AG20443 (cell line): ENCODE data around the gene PXDN.
"Not testable (repeated sequence)": the region's sequence is repeated elsewhere in the genome, so short reads cannot be mapped to it uniquely, and the experiment has no call there.

Experiments
- DNase-seq: peaks from one replicate; pipeline ENCODE4 v3.0.0; 2012; ENCODE audit warnings: low spot score, mixed read lengths

Gene PXDN

DNA sequence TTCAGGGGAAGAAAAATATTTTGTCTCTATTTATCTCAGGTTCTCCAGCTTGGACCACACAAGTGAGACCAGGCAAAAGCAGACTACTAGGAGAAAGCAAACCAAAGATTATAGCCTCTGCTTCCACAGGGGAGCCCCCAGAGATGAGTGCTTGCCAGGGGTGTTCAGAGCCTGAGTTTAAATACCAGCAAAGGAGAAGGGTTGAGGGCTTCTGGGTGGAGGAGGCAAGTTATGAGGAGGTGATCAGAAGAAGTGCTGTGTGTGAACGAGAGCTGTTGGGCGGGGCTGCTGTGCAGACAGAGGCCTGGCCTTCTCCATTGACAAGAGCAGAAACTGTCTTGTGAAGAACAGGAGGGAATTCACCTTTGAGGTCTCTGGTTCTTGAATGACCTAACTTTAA is 32.8 kb upstream of the PXDN start:
- DNase-seq: no peak

DNA sequence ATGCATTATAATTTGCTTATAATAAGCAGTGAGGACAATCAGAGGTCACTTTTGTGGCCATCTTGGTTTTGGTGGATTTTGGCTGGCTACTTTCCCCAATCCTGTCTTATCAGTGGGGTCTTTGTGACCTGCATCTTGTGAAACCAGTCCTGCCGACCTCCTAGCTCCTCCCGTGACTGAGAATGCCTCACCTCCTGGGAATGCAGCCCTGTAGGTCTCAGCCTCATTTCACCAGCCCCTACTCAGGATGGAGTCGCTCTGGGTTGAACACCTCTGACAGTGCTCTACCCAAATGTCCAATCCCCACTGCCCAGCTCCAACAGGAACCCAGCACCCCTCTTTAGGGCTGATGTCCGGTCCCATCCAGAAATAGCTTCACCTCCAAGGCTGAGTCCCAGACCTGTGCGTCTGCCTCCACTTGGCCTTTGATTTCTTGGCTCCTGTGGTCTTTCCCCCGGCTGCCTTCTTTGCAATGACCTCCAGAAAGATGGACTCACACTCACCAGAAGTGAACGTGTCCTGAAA is 31.3 kb upstream of the PXDN start:
- DNase-seq: no peak

DNA sequence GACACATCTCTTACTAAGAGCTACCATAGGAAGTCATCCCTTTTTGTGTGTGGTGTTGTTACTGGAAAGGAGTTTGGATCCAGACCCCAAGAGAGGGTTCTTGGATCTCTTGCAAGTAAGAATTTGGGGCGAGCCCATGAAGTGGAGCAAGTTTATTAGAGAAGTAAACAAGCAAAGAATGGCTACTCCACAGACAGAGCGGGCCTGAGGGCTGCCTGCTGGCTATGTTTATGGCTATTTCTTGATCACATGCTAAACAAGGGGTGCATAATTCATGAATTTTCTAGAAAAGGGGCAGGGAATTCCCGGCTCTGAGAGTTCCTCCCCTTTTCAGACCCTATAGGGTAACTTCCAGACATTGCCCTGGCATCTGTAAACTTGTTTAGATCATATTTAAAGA is 30.6 kb upstream of the PXDN start:
- no peak for DNase-seq

DNA sequence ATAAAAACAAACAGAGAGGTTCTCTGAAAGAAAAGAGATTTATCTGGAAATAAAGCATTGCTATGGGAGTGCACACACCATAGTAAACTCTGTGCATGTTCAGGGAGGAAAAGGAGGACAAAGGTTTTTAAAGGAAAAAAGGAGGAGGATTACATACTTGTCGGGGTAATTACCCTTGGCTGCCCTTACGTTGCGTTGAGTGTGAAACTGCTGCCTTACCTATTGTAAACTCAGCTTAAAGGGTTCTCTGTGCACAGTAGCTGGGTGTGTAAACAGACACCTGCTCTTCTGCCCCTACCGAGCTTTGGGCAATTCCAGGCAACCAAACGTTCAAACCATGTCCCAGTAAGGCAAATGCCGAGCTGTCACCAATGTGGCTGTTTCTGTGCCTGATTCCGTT is 29.6 kb upstream of the PXDN start:
- DNase-seq: no peak

DNA sequence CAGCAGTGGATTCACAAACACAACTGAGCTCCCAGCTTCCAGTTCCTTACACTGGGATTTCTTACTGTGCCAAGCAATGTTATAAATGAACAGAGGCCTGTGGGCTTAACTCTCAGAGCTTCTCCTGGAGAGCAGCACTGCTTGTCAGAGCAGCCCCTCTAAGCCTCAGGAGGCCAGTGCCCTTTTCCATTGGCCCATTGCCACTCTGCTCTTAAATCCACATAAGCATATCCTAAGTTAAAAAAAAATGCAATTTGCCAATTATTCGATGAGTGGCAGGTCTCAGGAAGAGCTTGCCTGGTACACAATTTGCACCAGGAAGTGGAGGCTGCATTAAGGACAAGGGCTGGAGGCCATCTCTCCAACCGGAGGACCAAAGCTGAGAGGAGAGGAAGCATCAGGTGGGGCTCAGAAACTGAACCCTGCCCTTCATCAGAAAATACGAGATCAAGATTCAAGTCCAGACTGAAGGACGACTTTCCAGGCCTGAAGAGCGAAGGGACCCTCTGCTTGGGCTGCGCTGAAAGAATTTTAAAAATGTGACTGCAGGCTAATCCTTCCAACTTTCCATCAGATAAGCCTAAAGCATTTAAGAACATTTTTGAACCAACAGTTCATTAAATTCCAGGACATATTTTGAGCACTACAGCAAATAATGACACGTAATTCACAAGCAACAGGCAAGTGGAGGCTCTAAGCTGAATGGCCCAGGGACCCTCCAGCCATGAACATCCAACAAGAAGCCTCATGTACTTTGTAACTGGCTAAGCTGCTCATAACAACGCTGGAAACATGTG is 28.4 kb upstream of the PXDN start:
- no peak for DNase-seq

DNA sequence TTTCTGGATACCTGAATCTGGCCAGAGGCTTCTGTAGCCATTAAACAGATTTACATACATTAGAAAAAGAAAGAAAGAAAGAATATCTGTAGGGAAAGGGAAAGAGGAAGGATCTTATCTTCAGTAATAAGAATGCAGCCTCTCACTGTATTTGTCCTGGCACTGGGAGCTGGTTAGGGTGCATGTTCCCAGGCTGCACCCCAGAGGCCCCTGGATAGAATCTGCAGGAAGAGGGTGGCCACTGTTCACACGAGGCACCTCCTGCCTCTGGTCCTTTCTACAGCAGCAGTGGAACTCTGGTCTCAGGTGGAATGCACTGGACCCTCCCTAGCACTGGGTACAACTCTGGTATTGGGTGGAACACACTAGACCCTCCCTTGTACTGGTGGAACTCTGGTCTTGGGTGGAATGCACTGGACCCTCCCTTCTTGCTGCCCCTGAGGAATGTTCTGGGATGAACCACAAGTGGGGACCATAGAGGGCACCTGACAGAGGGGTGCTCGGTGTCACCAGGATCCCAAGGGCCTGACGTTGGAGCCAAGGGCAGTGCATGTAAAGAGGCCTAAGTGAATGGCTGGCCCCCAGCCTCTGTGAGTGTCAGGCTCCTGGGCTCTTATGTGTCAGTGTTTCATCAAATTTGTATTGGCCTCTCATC is 27.4 kb upstream of the PXDN start:
- DNase-seq: no peak

DNA sequence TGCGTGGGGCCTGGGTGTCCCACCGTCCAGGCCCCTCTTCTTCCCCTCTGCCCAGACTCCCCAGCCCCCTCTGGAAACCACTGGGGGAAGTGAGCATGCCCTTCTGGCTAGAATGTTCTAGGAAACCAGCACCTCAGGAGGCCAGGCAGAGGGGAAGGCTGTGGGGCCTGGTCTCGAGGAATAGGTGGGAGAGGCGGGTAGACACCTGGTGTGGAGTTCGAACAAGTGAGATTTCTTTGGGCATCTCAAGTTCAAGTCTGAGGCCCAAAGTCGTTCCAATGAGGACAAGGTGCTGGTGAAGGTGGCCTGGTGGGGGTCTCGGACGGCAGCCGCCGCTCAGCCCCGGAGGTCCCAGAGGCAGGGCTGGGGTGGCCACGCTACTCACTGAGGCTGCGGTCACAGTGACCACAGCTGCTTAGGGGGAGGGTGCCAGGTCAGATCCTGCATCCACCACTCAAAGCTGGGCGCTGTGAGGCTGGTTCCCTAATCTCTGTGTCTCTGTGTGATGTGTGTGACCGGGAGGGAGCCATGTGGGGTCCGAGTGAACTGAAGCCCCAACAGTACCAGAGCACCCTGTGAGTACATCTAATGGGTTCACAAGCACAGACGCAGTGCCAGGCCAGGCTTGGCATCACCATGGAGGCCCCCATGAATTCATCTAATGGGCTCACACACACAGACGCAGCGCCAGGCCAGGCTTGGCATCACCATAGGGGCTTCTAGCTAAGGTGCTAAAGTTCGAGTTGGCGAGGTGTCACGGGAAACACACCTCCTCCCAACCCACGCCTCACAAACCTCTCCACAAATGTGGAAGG is 26.5 kb upstream of the PXDN start:
- no peak for DNase-seq

DNA sequence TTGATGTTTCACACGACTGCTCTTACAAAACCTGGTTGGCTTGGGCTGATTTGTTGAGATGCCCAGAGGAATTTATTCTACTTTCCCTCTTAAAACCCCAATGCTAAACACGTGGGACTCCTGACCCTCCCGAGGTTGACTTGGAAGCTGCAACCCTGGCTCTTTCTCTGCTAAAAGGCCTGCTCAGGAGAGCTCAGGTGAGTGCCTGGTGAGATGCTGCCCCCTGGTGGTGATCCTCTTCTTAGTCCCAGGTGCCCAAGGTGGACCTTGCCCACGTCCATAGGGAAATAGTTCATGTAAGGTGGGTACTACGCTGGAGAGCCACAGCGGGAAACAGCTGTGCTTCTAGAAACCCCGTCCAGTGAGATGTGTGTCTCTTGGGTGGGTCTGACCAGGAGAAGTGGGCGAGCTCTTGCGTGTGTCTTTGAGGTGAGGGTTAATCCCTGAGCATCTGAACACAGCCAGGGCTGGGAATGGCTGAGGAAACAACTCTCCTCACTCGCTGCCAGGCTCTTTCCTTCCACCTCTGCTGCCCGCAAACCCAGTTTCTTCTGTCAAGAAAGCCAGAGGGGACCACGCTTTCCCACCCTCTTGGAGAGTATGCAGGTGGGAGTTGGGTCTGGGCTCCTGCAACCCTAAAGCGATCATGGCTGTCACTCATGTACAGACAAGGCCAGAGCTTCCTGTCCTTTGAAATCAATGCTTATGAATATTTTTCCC is 25.5 kb upstream of the PXDN start:
- DNase-seq: peak; percentile 68

DNA sequence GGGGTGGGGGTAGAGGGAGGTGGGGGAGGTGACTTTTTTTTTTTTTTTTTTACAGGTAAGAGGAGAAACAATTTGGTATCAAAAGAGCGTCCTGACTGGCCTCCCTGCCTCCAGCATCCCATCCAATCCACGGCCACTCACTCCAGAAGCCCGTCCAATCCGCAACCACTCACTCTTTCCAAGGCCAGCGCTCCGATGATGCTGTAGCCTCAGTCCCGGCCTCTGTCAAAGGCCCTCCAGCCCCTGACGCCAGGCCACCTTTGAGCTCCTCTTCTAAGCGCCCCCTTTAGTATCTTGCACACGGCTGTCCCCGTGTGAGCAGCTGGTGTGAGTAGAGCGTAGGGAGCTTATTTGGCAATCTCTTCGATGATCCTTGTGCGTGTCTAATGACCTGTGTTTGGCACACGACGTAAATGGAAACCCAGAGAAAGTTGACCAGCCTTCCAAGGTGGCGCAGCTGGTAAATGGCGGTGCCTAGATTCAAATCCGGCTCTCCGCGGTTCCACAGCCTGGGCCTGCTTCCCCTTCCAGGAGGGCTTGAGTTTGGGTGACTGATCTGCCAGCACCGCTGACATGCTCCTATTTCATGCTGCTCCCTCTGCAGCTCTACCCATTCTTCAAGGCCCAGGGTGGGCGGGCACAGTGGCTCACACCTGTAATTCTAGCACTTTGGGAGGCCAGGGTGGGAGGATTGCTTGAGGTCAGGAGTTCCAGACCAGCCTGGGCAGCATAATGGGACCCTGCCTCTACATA is 23.8 kb upstream of the PXDN start:
- DNase-seq: no peak

DNA sequence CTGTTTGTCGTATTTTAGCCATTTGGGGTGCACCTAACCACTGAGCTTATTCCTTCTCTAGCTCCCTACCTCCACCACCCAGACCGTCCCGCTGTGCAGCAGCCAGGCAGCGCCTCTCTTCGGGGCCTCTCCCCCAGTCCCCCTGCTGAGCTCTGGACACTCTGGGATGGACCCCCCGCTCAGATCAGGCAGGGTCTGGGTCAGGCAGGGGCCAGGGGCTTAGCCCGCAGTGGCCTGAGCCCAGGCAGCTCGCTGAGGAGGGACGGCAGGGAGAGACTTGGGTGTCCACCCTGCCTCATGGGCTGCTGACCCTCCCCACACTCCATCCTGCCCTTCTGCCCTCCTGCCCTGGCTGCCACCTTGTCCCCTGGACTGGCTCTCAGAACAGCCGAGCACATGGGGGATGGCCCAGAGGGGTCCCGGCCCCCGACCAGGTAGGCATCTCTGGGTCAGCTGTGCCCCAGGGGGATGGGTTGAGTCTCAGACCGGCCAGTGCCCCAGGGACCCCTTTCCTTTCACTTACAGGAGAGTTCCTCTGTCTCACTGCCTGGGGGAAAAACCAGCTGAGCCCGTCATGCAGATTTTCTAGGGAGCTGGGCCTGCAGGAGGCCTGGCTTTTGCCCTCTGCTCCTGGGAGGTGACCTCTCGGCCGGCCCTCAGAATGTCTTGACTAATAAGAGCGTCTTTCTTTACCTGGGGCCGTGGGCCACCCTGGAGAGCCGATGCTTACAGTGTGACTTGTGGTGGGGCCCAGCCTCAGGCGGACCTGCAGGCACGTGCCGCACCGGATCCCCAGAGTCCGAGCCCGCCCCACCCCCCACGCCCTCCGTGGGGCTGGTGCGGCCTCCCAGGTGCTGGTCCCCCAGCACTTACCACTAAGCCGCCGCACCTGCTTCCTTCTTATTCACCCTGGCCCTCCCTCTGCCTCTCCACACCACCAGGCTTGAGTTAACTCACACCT is 22.8 kb upstream of the PXDN start:
- no peak for DNase-seq

DNA sequence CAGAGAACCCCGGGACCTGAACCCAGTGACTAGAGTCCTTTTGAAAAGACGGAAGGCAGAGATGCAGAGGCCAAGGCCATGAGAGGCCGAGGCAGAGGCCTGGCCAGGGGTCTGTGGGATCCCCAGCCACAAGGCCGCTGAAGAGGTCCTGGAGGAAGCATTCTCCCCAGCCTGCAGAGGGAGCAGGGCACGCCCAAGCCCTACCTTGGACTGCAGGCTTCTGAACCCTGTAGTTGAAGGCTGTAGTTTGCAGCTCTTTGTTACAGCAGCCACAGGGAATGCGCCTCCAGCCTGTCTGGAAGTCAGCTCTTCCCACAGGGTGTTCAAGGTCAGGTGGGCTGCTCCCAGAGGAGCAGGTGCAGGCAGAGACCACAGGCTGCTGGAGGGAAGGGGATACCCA is 22.1 kb upstream of the PXDN start:
- DNase-seq: no peak

DNA sequence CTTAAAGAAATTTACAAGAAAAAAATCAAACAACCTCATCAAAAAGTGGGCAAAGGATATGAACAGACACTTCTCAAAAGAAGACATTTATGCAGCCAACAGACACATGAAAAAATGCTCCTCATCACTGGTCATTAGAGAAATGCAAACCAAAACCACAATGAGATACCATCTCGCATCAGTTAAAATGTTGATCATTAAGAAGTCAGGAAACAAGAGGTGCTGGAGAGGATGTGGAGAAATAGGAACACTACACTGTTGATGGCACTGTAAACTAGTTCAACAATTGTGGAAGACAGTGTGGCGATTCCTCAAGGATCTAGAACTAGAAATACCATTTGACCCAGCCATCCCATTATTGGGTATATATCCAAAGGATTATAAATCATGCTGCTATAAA is 20.9 kb upstream of the PXDN start:
- not testable (repeated sequence) for DNase-seq

DNA sequence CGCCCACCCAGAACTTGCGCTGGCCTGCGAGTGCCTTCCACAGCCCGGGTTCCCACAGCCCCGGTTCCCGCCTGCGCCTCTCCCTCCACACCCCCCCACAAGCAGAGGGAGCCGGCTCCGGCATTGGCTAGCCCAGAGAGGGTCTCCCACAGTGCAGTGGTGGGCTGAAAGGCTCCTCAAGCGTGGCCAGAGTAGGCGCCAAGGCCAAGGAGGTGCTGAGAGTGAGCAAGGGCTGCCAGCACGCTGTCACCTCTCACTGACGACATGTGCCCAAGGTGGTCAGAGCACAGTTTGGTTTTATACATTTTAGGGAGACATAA is 15.3 kb upstream of the PXDN start:
- DNase-seq: no peak

DNA sequence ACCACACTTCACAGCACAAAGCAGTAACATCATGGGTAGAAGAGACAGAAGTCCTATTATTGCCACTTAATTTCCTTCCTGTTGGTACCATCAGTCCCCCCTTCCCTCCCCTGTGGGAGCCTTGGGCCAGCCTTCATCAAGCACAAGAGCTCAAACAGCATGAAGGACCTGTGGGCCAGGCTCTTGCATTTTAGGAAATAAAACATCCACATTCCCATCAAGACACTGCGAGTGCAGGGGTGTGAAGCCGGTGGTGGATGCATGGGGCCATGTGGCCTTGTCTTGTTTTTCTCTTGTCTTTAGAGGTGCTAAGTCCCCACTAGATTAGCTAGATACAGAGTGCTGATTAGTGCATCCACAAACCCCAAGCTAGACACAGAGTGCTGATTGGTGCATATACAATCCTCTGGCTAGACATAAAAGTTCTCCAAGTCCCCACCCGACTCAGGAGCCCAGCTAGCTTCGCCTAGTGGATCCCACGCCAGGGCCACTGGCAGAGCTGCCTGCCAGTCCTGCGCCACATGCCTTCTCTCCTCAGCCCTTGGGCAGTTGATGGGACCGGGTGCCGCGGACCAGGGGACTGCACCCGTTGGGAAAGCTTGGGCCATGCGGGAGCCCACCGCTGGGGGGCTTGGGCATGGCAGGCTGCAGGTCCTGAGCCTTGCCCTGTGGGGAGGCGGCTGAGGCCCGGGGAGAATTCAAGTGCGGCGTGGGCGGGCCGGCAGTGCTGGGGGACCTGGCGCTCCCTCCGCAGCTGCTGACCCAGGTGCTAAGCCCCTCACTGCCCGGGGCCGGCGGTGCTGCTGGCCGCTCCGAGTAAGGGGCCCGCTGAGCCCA is 14.7 kb upstream of the PXDN start:
- DNase-seq: no peak

DNA sequence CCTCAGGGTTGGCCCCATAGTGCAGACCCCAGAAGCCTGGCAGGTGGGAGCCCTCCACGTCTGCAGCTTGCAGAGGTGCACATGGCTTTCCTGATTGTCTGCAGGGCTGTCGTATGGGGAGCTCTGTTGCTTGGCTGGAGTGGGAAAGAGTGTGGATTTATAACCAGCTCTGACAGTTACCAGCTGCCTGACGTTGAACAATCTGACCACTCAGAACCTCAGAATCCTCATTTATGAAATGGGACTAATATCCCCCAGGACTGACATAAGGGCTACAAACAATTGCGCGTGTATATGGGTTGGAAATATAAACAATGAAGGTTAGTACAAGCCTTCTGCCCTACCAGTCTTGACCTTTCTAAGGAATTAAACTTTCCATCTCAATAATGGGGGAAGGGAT is 13.9 kb upstream of the PXDN start:
- no peak for DNase-seq

DNA sequence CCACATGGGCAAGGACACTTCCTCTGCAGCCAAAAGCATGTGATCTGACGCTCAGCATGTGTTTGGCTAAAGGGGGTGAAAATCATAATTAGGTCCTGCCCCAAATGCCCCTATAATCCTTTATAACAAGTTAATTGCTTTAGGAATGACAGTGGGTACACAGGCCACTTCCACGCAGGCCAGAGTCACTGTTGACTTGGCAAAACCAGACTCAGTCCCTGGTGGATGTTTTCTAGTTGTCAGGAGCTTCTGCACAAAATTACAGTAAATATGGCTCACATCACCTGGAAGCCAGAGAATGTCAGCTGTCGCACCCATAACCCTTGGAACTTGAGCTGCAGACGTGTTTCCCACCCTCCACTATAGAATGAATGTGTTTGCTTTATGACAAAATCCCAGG is 13.3 kb upstream of the PXDN start:
- no peak for DNase-seq

DNA sequence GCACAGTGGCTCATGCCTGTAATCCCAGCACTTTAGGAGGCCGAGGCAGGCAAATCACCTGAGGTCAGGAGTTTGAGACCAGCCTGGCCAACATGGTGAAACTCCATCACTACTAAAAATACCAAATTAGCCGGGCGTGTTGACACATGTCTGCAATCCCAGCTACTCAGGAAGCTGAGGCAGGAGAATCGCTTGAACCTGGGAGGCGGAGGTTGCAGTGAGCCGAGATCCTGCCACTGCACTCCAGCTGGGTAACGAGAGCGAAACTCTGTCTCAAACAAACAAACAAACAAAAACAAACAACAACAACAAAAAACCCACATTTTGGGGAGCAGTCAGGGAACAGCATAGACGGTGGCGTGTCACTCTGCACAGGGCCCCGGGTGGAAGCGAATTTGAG is 12.8 kb upstream of the PXDN start:
- not testable (repeated sequence) for DNase-seq

DNA sequence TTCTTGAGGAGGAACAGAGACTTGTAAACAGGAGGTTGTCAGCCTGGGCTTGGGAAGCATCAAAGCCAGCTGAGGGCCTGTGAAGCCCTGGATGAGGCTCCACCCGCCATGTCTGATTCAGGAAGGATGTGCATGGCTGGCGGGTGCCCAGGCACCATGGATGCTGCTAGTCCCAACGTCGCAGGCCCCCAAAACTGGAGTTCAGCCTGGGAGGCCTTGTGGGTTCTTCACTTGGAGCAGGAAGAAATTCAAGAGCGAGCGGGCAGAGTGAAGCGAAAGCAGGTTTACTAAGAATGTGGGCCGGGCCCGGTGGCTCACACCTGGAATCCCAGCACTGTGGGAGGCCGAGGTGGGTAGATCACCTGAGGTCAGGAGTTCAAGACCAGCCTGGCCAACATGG is 12.1 kb upstream of the PXDN start:
- no peak for DNase-seq

DNA sequence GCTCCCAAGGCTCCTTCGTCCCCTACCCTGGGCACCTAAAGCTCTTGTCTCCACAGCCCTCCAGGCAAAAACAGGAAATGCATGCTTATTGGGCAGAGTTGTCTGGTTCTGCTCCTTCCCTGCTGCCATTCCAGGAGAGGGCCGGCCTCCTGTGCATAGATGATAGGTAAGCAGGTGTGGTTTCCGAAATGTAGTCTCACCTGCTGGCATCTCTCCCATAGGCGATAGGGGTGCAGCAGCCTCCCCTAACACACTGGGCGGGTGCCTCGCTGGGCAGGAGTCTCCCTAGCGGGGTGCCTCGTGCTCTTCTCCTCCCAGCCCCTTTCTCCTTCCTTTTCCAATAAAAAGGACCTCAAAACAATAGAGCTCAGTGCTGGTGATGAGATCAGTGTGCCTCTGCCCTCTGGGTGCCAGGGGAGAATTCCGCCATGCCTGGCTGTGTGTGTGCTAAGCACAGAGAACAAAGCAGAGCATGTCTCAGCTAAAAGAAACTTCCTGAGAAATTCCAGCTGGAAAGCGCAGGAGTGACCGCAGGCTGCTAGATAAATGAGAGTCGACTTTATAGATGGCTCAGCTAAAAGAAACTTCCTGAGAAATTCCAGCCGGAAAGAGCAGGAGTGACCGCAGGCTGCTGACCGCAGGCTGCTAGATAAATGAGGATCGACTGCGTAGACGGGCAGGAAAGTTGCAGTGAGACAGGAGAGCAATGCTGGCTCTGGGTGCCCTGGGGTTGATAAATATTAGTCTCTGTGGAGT is 11.3 kb upstream of the PXDN start:
- DNase-seq: no peak
